HFF-Myc (cell line): Measurements from ENCODE around the gene TSKU.

Experiments used
- DNase-seq: peaks from one replicate; pipeline ENCODE4 v3.0.0-alpha.2; 2011; ENCODE audit warnings: low read depth; ENCODE audit errors: extremely low read depth
- H3K4me3 ChIP-seq: replicated peaks from 2 replicates; pipeline ENCODE4 v1.5.1; 2011; ENCODE audit warnings: low read depth, mild to moderate bottlenecking, control low read depth, low read length
- TF ChIP-seq, protein P1 (sequence below): IDR thresholded peaks from 2 replicates; pipeline ENCODE4 v1.5.1; 2012; ENCODE audit warnings: mild to moderate bottlenecking, low read depth, low read length, control low read depth; ENCODE audit errors: missing control alignments

TSKU gene

DNA sequence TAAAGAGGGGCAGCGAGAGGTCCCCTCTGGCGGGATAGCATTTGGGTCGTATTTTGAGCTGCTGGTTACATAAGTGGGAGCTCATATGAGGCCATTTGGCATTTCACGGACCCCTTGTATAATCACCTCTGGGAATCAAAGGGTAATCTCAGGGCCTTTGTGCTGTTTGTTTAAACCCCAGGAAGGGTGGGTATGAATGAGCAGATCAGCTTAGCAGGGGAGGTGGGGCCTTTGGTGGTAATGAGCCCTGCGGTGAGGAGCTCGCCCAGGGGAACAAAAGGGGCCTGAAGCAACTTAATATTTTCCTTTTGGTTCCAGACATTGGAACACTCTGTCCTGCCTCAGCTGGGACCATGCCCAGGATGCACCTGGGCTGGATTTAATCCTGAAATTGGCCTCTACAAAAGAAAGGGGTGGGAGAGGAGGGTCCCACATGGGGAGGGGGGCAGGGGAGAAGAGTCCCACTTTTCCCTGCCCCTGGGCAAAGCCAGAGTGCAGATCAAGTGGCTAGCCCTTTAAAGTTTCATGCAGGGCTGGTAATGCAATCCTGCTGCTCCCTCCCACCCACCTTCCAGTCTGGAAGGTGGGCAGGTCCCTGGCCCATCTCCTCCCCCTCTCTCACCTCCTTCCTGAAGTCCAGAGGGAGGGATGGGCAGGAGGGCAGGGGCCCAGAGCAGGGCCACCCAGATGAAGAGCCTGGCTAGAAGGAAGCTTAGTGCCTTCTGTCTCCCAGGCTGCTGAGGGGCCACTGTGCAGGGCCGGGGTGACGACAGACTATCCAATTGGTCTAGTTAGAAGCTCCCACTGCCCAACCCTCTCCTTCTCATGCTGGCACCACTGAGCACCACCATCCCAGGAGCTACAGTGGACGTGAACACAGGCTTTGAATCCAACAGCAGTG, 10.5 kb downstream of the TSKU start:
- TF ChIP-seq, protein P1, sequence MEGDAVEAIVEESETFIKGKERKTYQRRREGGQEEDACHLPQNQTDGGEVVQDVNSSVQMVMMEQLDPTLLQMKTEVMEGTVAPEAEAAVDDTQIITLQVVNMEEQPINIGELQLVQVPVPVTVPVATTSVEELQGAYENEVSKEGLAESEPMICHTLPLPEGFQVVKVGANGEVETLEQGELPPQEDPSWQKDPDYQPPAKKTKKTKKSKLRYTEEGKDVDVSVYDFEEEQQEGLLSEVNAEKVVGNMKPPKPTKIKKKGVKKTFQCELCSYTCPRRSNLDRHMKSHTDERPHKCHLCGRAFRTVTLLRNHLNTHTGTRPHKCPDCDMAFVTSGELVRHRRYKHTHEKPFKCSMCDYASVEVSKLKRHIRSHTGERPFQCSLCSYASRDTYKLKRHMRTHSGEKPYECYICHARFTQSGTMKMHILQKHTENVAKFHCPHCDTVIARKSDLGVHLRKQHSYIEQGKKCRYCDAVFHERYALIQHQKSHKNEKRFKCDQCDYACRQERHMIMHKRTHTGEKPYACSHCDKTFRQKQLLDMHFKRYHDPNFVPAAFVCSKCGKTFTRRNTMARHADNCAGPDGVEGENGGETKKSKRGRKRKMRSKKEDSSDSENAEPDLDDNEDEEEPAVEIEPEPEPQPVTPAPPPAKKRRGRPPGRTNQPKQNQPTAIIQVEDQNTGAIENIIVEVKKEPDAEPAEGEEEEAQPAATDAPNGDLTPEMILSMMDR, result no peak
- no peak overlapping the region for H3K4me3 ChIP-seq
- no peak for DNase-seq

DNA sequence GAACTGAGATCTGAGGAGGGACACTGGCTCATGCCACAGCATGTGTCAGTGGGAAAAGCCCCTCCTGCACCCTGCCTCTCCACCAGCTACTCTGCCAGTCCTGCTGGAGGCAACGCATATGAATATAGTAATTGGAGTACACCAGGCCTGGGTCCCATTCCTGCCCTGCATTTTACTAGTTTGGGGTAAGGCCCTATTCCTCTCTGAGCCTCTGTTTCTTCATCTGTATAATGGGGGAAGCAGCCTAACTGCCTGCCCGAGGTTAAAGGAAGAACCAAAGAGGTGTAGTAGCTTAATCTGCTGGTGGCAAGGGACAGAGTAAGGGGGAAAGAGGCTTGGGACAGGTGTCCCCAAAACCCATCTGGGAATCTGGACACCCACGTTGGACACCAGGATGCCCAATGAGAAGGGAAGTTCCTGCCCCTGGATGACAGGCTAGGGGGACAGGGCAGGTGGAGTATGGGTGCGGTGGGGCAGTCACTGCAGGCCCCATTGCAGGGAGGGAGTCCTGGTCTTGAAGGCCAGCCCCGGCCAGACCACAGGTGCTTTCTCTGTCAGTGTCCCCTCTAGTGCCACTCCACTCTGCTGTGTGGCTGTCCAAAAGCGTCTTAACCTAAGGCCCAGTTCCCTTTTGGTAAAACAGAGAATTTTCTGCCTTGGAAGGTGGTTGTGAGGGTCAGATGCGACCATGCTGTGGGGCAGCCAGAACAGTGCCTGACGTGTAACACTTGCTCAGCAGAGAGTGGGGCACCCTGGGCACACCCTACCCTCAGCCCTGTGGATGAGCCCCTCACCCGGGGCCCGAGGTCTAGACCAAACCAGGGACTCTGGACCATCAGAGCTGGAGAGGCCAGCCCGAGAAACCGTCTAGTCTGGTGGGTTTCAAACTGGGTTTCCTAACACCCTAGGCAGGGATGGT, 11.5 kb downstream of the TSKU start:
- no peak overlapping the region for H3K4me3 ChIP-seq
- DNase-seq, result no peak
- TF ChIP-seq, protein P1, result no peak

DNA sequence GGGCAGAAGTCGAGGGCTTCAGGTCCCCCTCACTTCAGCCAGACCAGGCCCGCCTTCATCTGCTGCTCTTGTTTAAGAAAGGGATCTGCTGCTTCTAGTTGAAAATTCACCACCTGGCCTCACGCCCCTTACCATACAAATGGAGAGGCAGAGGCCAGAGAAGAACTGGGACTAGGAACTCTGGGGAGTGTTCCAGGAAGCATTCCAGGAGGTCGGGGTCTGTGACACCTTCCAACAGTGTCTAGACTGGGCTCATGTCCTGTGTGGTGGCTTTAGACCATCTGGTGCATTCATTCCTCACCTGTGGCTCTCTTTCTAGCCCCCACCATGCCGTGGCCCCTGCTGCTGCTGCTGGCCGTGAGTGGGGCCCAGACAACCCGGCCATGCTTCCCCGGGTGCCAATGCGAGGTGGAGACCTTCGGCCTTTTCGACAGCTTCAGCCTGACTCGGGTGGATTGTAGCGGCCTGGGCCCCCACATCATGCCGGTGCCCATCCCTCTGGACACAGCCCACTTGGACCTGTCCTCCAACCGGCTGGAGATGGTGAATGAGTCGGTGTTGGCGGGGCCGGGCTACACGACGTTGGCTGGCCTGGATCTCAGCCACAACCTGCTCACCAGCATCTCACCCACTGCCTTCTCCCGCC, 12.3 kb downstream of the TSKU start:
- TF ChIP-seq, protein P1, result no peak
- no peak for DNase-seq
- no peak overlapping the region for H3K4me3 ChIP-seq

DNA sequence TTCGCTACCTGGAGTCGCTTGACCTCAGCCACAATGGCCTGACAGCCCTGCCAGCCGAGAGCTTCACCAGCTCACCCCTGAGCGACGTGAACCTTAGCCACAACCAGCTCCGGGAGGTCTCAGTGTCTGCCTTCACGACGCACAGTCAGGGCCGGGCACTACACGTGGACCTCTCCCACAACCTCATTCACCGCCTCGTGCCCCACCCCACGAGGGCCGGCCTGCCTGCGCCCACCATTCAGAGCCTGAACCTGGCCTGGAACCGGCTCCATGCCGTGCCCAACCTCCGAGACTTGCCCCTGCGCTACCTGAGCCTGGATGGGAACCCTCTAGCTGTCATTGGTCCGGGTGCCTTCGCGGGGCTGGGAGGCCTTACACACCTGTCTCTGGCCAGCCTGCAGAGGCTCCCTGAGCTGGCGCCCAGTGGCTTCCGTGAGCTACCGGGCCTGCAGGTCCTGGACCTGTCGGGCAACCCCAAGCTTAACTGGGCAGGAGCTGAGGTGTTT, 12.8 kb downstream of the TSKU start:
- DNase-seq, result no peak
- no peak overlapping the region for H3K4me3 ChIP-seq
- TF ChIP-seq, protein P1, result no peak

DNA sequence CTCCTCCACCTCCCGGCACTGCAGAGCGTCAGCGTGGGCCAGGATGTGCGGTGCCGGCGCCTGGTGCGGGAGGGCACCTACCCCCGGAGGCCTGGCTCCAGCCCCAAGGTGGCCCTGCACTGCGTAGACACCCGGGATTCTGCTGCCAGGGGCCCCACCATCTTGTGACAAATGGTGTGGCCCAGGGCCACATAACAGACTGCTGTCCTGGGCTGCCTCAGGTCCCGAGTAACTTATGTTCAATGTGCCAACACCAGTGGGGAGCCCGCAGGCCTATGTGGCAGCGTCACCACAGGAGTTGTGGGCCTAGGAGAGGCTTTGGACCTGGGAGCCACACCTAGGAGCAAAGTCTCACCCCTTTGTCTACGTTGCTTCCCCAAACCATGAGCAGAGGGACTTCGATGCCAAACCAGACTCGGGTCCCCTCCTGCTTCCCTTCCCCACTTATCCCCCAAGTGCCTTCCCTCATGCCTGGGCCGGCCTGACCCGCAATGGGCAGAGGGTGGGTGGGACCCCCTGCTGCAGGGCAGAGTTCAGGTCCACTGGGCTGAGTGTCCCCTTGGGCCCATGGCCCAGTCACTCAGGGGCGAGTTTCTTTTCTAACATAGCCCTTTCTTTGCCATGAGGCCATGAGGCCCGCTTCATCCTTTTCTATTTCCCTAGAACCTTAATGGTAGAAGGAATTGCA, 13.5 kb downstream of the TSKU start:
- TF ChIP-seq, protein P1, result no peak
- H3K4me3 ChIP-seq, result no peak overlapping the region

More for the DNA sequence above, 13.5 kb downstream of the TSKU start:
- no peak for DNase-seq
